HEK293 (cell line): ENCODE measurements around the gene RPS24.

Experiments
- BCL11A ChIP-seq: fragments of 450-650 bp; formaldehyde crosslinking; IDR thresholded peaks from 2 replicates; pipeline ENCODE4 v1.5.1; 2016; ENCODE audit warnings: low read depth, missing biosample characterization, missing genetic modification characterization
- CTCF ChIP-seq: fragments of 450-650 bp; formaldehyde crosslinking; IDR thresholded peaks from 2 replicates; pipeline ENCODE4 v1.5.1; 2016; ENCODE audit warnings: missing biosample characterization, missing genetic modification characterization
- HOXC10 ChIP-seq: sonication (generic); formaldehyde crosslinking; IDR thresholded peaks from 2 replicates; pipeline ENCODE4 v1.8.1; 2023; ENCODE audit warnings: mild to moderate bottlenecking, missing genetic modification reagents
- KLF17 ChIP-seq: fragments of 450-650 bp; formaldehyde crosslinking; IDR thresholded peaks from 2 replicates; pipeline ENCODE4 v1.5.1; 2016; ENCODE audit warnings: missing biosample characterization, missing genetic modification characterization
- MEIS1 ChIP-seq: sonication (generic); formaldehyde crosslinking; IDR thresholded peaks from 2 replicates; pipeline ENCODE4 v1.8.1; 2022; ENCODE audit warnings: missing genetic modification reagents, mild to moderate bottlenecking, borderline replicate concordance
- MZF1 ChIP-seq: fragments of 450-650 bp; formaldehyde crosslinking; IDR thresholded peaks from 2 replicates; pipeline ENCODE4 v1.5.1; 2017; ENCODE audit warnings: missing biosample characterization, missing genetic modification characterization, borderline replicate concordance
- PATZ1 ChIP-seq: fragments of 450-650 bp; formaldehyde crosslinking; IDR thresholded peaks from 2 replicates; pipeline ENCODE4 v1.5.1; 2016; ENCODE audit warnings: missing biosample characterization, missing genetic modification characterization
- ZEB2 ChIP-seq: fragments of 450-650 bp; formaldehyde crosslinking; IDR thresholded peaks from 2 replicates; pipeline ENCODE4 v1.5.1; 2016; ENCODE audit warnings: missing biosample characterization, missing genetic modification characterization
- ZFHX2 ChIP-seq: fragments of 450-650 bp; formaldehyde crosslinking; conservative IDR thresholded peaks from 2 replicates; pipeline ENCODE4 v1.5.1; 2016; ENCODE audit warnings: missing biosample characterization, missing genetic modification characterization
- ZFP69B ChIP-seq: fragments of 450-650 bp; formaldehyde crosslinking; IDR thresholded peaks from 2 replicates; pipeline ENCODE4 v1.5.1; 2016; ENCODE audit warnings: missing biosample characterization, missing genetic modification characterization
- ZNF114 ChIP-seq: fragments of 450-650 bp; formaldehyde crosslinking; IDR thresholded peaks from 2 replicates; pipeline ENCODE4 v1.5.0; 2017; ENCODE audit warnings: missing biosample characterization, missing genetic modification characterization
- ZNF175 ChIP-seq: fragments of 450-650 bp; formaldehyde crosslinking; IDR thresholded peaks from 2 replicates; pipeline ENCODE4 v1.5.1; 2016; ENCODE audit warnings: missing biosample characterization, missing genetic modification characterization
- ZNF202 ChIP-seq: fragments of 450-650 bp; formaldehyde crosslinking; IDR thresholded peaks from 2 replicates; pipeline ENCODE4 v1.5.1; 2016; ENCODE audit warnings: missing biosample characterization, missing genetic modification characterization, borderline replicate concordance
- ZNF239 ChIP-seq: fragments of 450-650 bp; formaldehyde crosslinking; IDR thresholded peaks from 2 replicates; pipeline ENCODE4 v1.5.1; 2016; ENCODE audit warnings: missing biosample characterization, missing genetic modification characterization
- ZNF280D ChIP-seq: fragments of 450-650 bp; formaldehyde crosslinking; IDR thresholded peaks from 2 replicates; pipeline ENCODE4 v1.5.1; 2016; ENCODE audit warnings: missing biosample characterization, missing genetic modification characterization
- ZNF404 ChIP-seq: fragments of 450-650 bp; formaldehyde crosslinking; IDR thresholded peaks from 2 replicates; pipeline ENCODE4 v1.5.1; 2017; ENCODE audit warnings: missing biosample characterization, missing genetic modification characterization
- ZNF423 ChIP-seq: fragments of 450-650 bp; formaldehyde crosslinking; IDR thresholded peaks from 2 replicates; pipeline ENCODE4 v1.5.1; 2016; ENCODE audit warnings: missing biosample characterization, missing genetic modification characterization
- ZNF529 ChIP-seq: fragments of 450-650 bp; formaldehyde crosslinking; IDR thresholded peaks from 2 replicates; pipeline ENCODE4 v1.5.1; 2017; ENCODE audit warnings: missing genetic modification characterization, missing biosample characterization; ENCODE audit not compliant: insufficient replicate concordance
- ZNF555 ChIP-seq: fragments of 450-650 bp; formaldehyde crosslinking; conservative IDR thresholded peaks from 2 replicates; pipeline ENCODE4 v1.5.1; 2017; ENCODE audit warnings: missing biosample characterization, mild to moderate bottlenecking, missing genetic modification characterization, inconsistent platforms
- ZNF571 ChIP-seq: fragments of 450-650 bp; formaldehyde crosslinking; IDR thresholded peaks from 2 replicates; pipeline ENCODE4 v1.5.0; 2017; ENCODE audit warnings: missing biosample characterization, missing genetic modification characterization
- ZNF600 ChIP-seq: fragments of 450-650 bp; formaldehyde crosslinking; IDR thresholded peaks from 2 replicates; pipeline ENCODE4 v1.5.1; 2016; ENCODE audit warnings: missing biosample characterization, missing genetic modification characterization
- ZNF624 ChIP-seq: fragments of 450-650 bp; formaldehyde crosslinking; IDR thresholded peaks from 2 replicates; pipeline ENCODE4 v1.5.1; 2017; ENCODE audit warnings: missing biosample characterization, missing genetic modification characterization
- ZNF701 ChIP-seq: fragments of 450-650 bp; formaldehyde crosslinking; IDR thresholded peaks from 2 replicates; pipeline ENCODE4 v1.5.1; 2016; ENCODE audit warnings: missing biosample characterization, missing genetic modification characterization
- ZNF777 ChIP-seq: fragments of 450-650 bp; formaldehyde crosslinking; IDR thresholded peaks from 2 replicates; pipeline ENCODE4 v1.5.1; 2017; ENCODE audit warnings: missing biosample characterization, missing genetic modification characterization, borderline replicate concordance
- ZNF785 ChIP-seq: fragments of 450-650 bp; formaldehyde crosslinking; IDR thresholded peaks from 2 replicates; pipeline ENCODE4 v1.5.1; 2016; ENCODE audit warnings: missing biosample characterization, missing genetic modification characterization
- ZNF830 ChIP-seq: fragments of 450-650 bp; IDR thresholded peaks from 2 replicates; pipeline ENCODE4 v1.5.0; 2018; ENCODE audit warnings: missing biosample characterization, missing genetic modification characterization, low read depth, mild to moderate bottlenecking, moderate library complexity
- TF ChIP-seq, protein P1 (sequence below): fragments of 450-650 bp; formaldehyde crosslinking; IDR thresholded peaks from 2 replicates; pipeline ENCODE4 v1.5.1; 2016; ENCODE audit warnings: missing biosample characterization, missing genetic modification characterization
- TF ChIP-seq, protein P2 (sequence below): fragments of 450-650 bp; formaldehyde crosslinking; IDR thresholded peaks from 2 replicates; pipeline ENCODE4 v1.5.1; 2016; ENCODE audit warnings: missing biosample characterization, missing genetic modification characterization
- TF ChIP-seq, protein P3 (sequence below): fragments of 450-650 bp; formaldehyde crosslinking; IDR thresholded peaks from 2 replicates; pipeline ENCODE4 v1.5.1; 2017; ENCODE audit warnings: missing biosample characterization, mild to moderate bottlenecking, missing genetic modification characterization, moderate library complexity

RPS24 gene

GRCh38 chr10:78033637-78034470 is at the start of gene RPS24 (continued):
- TF ChIP-seq ZNF701 (no peak), KLF17 (tag by site-specific recombination) (peak; percentile 91), ZNF529 (tag by site-specific recombination) (no peak), ZNF202 (tag by site-specific recombination) (no peak), PATZ1 (tag by site-specific recombination) (peak; percentile 36), ZNF404 (no peak), ZNF423 (tag by site-specific recombination) (no peak), ZNF239 (tag by site-specific recombination) (no peak), BCL11A (tag by site-specific recombination) (no peak), ZNF777 (tag by site-specific recombination) (no peak), ZFP69B (no peak), ZNF785 (no peak), MEIS1 (CRISPR knock-in tag) (no peak), ZFHX2 (peak; percentile 87), ZEB2 (tag by site-specific recombination) (no peak; the same call in 1 of the 2 replicates), HOXC10 (no peak), ZNF624 (no peak), CTCF (tag by site-specific recombination) (no peak), ZNF280D (no peak), ZNF830 (tag by site-specific recombination) (no peak), ZNF600 (tag by site-specific recombination) (0 out of 2 replicates have a peak, but pooled peaks have one; percentile 31), ZNF571 (tag by site-specific recombination) (no peak), ZNF175 (no peak), ZNF555 (no peak), MZF1 (tag by site-specific recombination) (no peak), ZNF114 (no peak)
- TF ChIP-seq, protein P1, sequence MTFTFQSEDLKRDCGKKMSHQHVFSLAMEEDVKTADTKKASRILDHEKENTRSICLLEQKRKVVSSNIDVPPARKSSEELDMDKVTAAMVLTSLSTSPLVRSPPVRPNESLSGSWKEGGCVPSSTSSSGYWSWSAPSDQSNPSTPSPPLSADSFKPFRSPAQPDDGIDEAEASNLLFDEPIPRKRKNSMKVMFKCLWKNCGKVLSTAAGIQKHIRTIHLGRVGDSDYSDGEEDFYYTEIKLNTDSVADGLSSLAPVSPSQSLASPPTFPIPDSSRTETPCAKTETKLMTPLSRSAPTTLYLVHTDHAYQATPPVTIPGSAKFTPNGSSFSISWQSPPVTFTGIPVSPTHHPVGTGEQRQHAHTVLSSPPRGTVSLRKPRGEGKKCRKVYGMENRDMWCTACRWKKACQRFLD (tag by site-specific recombination) = no peak
- TF ChIP-seq, protein P2, sequence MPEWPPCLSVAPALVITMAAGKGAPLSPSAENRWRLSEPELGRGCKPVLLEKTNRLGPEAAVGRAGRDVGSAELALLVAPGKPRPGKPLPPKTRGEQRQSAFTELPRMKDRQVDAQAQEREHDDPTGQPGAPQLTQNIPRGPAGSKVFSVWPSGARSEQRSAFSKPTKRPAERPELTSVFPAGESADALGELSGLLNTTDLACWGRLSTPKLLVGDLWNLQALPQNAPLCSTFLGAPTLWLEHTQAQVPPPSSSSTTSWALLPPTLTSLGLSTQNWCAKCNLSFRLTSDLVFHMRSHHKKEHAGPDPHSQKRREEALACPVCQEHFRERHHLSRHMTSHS (tag by site-specific recombination) = no peak
- TF ChIP-seq, protein P3, sequence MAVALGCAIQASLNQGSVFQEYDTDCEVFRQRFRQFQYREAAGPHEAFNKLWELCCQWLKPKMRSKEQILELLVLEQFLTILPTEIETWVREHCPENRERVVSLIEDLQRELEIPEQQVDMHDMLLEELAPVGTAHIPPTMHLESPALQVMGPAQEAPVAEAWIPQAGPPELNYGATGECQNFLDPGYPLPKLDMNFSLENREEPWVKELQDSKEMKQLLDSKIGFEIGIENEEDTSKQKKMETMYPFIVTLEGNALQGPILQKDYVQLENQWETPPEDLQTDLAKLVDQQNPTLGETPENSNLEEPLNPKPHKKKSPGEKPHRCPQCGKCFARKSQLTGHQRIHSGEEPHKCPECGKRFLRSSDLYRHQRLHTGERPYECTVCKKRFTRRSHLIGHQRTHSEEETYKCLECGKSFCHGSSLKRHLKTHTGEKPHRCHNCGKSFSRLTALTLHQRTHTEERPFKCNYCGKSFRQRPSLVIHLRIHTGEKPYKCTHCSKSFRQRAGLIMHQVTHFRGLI (tag by site-specific recombination) = no peak
